ENCODE results near the gene ENG.

ENG gene

GRCh38 chr9:127813686-127814226 lies 40.7 kb downstream of the ENG start:
- no peak for DNase-seq (ENCODE audit: low spot score)

GRCh38 chr9:127812936-127813675 lies 41.4 kb downstream of the ENG start:
- no peak for DNase-seq (ENCODE audit: low spot score)

- DNase-seq (ENCODE audit: low spot score) = no peak
Measured at GRCh38 chr9:127812011-127812410, 42.4 kb downstream of the ENG start.

GRCh38 chr9:127810378-127811187 lies 43.9 kb downstream of the ENG start:
- DNase-seq (ENCODE audit: low spot score) = no peak

- no peak for DNase-seq (ENCODE audit: low spot score)
Measured at GRCh38 chr9:127809540-127810377, 44.7 kb downstream of the ENG start.

GRCh38 chr9:127809002-127809539 lies 45.4 kb downstream of the ENG start:
- no peak for DNase-seq (ENCODE audit: low spot score)

- no peak for DNase-seq (ENCODE audit: low spot score)
Measured at GRCh38 chr9:127808347-127809001, 46.0 kb downstream of the ENG start.

- no peak for DNase-seq (ENCODE audit: low spot score)
Measured at GRCh38 chr9:127806871-127807270, 47.6 kb downstream of the ENG start.

GRCh38 chr9:127805620-127806019 lies 48.8 kb downstream of the ENG start:
- DNase-seq (ENCODE audit: low spot score) = no peak

- DNase-seq (ENCODE audit: low spot score) = no peak
Measured at GRCh38 chr9:127803507-127804352, 50.7 kb downstream of the ENG start.

GRCh38 chr9:127802576-127803443 lies 51.6 kb downstream of the ENG start, which contains the start of gene FPGS:
FPGS (plus strand) TSS chr9:127802882; CDS start chr9:127802925, 43 bp downstream.
- peak; percentile 74 for DNase-seq (ENCODE audit: low spot score)

- peak; percentile 46 for DNase-seq (ENCODE audit: low spot score)
Measured at GRCh38 chr9:127801955-127802575, 52.4 kb downstream of the ENG start.

- DNase-seq (ENCODE audit: low spot score) = no peak
Measured at GRCh38 chr9:127796852-127797370, 57.5 kb downstream of the ENG start.

- DNase-seq (ENCODE audit: low spot score) = no peak
Measured at GRCh38 chr9:127796225-127796813, 58.1 kb downstream of the ENG start.

- no peak for DNase-seq (ENCODE audit: low spot score)
Measured at GRCh38 chr9:127794001-127794791, 60.3 kb downstream of the ENG start.

- no peak for DNase-seq (ENCODE audit: low spot score)
Measured at GRCh38 chr9:127793093-127793708, 61.3 kb downstream of the ENG start.
